ENCODE measurements around the gene SERPINB3.
"Not testable (repeated sequence)": the region's sequence is repeated elsewhere in the genome, so short reads cannot be mapped to it uniquely, and the experiment has no call there.

The SERPINB3 gene

DNA sequence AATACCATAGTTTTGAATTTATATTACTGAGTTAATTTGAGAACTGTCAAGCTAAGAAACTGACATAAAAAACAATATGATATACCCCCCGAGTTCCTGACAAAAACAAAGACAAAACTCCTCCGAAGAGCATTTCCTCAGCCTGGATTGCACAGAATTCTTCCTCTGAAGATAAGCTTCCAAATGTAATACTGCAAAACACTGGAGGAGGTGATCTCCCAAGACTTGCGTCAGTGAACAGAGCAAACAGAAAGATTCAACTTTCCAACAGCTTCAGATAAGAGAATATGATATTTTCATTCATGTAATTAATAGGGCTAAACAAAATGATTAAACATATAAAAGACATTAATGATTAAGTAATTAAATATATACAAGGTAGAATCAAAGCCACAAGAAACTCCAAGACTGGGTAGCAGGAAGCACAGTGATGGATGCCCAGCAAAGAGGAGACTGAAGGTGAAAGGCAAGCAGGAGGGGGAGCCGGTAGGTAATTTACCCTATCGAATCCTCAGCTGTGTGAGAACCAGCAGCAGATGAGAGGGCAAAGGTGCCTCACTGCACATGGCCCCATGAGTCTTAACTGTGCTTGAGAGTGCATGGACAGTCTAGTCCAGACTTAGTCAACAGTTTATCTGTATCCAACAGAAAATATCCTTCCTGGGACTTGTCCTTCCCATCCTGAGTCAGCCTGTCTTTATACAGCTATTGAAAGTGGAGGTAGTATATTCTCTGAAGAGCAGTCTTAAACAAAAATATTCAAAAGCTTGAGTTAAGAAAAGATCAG is 18.3 kb upstream of the SERPINB3 start:
- no peaks in the 10 kb centered on the region for H3K4me1 Mint-ChIP-seq
- ATAC-seq (no peak), DNase-seq (no peak)
- no peaks in the 10 kb centered on the region for H3K36me3 Mint-ChIP-seq (ENCODE audit: low read depth)
- H3K27me3 Mint-ChIP-seq, result peaks cover 1% of the 10 kb centered on the region
- no peak overlapping the region for H3K4me3 Mint-ChIP-seq
- H3K27ac Mint-ChIP-seq, result no peak overlapping the region
- no peaks in the 10 kb centered on the region for H3K9me3 Mint-ChIP-seq

DNA sequence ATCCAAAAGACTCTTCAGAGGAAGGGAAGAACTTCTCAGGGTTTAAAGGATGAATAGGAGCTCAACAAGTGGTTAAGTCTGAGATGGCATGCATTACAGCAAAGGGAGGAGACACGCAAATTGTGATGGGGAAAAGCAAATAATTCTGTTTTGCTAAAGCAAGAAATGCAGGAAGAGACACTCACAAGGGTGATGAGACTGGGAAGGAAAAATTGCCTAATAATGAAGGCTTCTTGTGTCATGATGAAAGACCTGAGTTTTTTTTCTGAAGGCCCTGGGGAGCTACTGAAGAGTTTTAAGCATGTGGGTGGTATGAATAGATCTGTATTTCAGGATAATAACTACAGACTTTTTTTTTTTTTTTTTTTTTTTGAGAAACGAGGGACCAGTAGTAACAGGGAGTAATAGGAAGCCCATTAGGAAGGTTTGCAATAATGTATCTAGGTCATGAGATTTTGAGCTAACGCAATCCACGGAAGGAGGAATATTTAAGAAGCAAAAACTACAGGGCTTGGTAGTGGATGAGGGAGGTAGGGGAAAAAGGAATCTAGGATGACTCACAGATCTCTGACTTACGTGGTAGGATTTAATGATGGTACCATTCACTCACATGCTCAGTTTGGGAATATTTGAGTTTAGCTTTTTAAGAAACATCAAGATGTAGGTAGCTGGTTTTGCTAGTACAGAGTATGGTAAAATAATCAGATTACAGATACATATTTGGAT is 16.0 kb upstream of the SERPINB3 start:
- no peaks in the 10 kb centered on the region for H3K36me3 Mint-ChIP-seq (ENCODE audit: low read depth)
- peaks cover 1% of the 10 kb centered on the region for H3K27me3 Mint-ChIP-seq
- H3K27ac Mint-ChIP-seq, result no peak overlapping the region
- DNase-seq (no peak), ATAC-seq (no peak)
- H3K4me3 Mint-ChIP-seq, result no peak overlapping the region
- no peaks in the 10 kb centered on the region for H3K9me3 Mint-ChIP-seq
- H3K4me1 Mint-ChIP-seq, result no peaks in the 10 kb centered on the region

DNA sequence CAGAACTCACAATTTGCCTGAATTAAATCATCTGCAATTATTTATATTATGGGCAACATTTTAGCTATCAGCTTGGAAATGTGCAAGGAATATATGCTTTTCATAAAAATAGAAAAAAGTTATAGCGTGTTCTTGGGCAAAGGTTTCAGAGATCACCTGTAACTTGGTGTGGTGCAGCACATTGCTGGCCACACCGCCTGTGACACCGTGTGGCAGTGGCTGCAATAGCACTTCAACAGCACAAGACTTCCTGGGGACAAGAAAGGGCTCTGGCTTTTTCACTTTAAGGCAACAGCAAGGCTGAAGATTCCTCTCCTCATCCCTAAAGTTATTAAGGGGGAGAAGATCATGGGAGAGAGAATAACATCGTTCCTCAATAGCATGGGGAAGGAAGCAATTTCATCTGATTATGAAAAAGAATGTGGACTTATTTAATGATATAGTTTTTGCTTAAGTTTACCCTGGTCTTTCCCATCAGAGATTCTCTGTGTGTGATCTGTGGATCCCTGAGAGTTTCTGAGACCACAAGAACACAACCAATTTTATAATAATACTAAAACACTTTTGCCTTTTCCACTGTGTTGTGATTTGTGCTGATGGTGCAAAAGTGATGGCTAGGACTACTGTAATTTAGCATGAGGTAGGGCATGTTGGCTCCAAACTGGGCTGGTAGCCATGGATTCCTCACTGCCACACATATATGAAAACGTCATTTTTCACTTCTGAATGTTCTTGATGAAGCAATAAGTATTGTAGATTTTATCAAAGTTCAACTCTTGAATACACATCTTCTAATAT is 15.0 kb upstream of the SERPINB3 start:
- Mint-ChIP-seq H3K4me3 (no peak overlapping the region), H3K27me3 (peaks cover 1% of the 10 kb centered on the region), H3K9me3 (no peaks in the 10 kb centered on the region), H3K4me1 (no peaks in the 10 kb centered on the region), H3K36me3 (ENCODE audit: low read depth) (no peaks in the 10 kb centered on the region), H3K27ac (no peak overlapping the region)
- DNase-seq, result no peak
- no peak for ATAC-seq

- no peaks in the 10 kb centered on the region for H3K27me3 Mint-ChIP-seq
- no peak overlapping the region for H3K4me3 Mint-ChIP-seq
- peaks cover 8% of the 10 kb centered on the region for H3K9me3 Mint-ChIP-seq
- H3K4me1 Mint-ChIP-seq, result no peaks in the 10 kb centered on the region
- ATAC-seq, result no peak
- H3K27ac Mint-ChIP-seq, result no peak overlapping the region
- no peak for DNase-seq
- H3K36me3 Mint-ChIP-seq (ENCODE audit: low read depth), result no peaks in the 10 kb centered on the region
These were observed 2.9 kb upstream of the SERPINB3 start for GRCh38 chr18:63664571-63664970.

- not testable (repeated sequence) for H3K9me3 Mint-ChIP-seq, ATAC-seq, H3K27ac Mint-ChIP-seq
These were observed 2.8 kb downstream of the SERPINB3 start for GRCh38 chr18:63658920-63659319.

GRCh38 chr18:63650271-63650670 is 11.4 kb downstream of the SERPINB3 start:
- not testable (repeated sequence) for H3K27ac Mint-ChIP-seq; H3K4me1 Mint-ChIP-seq; H3K27me3 Mint-ChIP-seq; ATAC-seq; H3K4me3 Mint-ChIP-seq; H3K9me3 Mint-ChIP-seq; H3K36me3 Mint-ChIP-seq (ENCODE audit: low read depth); DNase-seq

More at GRCh38 chr18:63658920-63659319, 2.8 kb downstream of the SERPINB3 start:
- not testable (repeated sequence) for H3K27me3 Mint-ChIP-seq; DNase-seq; H3K4me3 Mint-ChIP-seq; H3K4me1 Mint-ChIP-seq; H3K36me3 Mint-ChIP-seq (ENCODE audit: low read depth)

DNA sequence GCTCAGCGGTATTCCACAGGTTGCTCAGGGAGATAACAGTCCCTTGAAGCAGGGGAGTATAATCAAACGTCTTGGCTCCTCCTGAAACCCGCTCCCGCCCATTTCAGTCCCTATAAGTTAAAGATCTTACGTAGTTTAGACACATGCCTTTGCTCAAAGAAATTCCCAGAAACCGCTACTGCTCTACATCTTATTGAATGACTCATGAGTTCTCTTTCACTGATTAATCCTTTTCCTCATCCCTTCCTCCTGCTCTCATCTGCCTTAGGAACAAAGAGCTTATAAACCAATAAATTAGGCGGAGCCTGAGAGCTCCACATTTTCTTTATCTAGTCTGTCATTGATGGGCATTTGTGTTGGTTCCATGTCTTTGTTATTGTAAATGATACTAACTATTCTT is 13.5 kb downstream of the SERPINB3 start:
- Mint-ChIP-seq H3K4me1 (no peaks in the 10 kb centered on the region), H3K27ac (no peak overlapping the region), H3K36me3 (ENCODE audit: low read depth) (no peaks in the 10 kb centered on the region), H3K4me3 (no peak overlapping the region), H3K9me3 (no peaks in the 10 kb centered on the region), H3K27me3 (peaks cover 2% of the 10 kb centered on the region)
- no peak for ATAC-seq
- DNase-seq, result no peak

DNA sequence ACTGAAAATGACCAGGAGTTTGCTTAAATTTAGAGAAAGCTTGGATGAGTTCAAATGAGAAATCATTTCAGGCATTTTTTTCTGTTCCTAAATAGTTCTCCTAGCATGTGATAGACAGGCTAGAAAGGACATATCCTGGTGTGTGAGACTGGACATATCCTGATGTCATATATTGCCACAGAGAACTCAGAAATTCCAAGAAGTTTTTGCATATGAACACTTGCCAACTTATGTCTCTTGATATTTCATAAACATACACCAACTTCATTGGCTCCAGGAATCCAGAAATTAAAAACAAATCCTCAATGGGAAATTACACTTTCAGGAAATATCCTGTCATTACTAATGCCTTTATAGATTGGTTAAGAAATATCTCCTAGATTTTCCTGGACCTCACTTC is 14.8 kb downstream of the SERPINB3 start:
- peaks cover 2% of the 10 kb centered on the region for H3K27me3 Mint-ChIP-seq
- H3K36me3 Mint-ChIP-seq (ENCODE audit: low read depth), result no peaks in the 10 kb centered on the region
- H3K27ac Mint-ChIP-seq, result no peak overlapping the region
- no peak overlapping the region for H3K4me3 Mint-ChIP-seq
- ATAC-seq (no peak), DNase-seq (no peak)
- no peaks in the 10 kb centered on the region for H3K4me1 Mint-ChIP-seq
- no peaks in the 10 kb centered on the region for H3K9me3 Mint-ChIP-seq

- not testable (repeated sequence) for H3K4me1 Mint-ChIP-seq; H3K36me3 Mint-ChIP-seq (ENCODE audit: low read depth); ATAC-seq; H3K27ac Mint-ChIP-seq; H3K27me3 Mint-ChIP-seq; DNase-seq; H3K9me3 Mint-ChIP-seq; H3K4me3 Mint-ChIP-seq
These were observed 17.0 kb downstream of the SERPINB3 start for GRCh38 chr18:63644694-63645093.

DNA sequence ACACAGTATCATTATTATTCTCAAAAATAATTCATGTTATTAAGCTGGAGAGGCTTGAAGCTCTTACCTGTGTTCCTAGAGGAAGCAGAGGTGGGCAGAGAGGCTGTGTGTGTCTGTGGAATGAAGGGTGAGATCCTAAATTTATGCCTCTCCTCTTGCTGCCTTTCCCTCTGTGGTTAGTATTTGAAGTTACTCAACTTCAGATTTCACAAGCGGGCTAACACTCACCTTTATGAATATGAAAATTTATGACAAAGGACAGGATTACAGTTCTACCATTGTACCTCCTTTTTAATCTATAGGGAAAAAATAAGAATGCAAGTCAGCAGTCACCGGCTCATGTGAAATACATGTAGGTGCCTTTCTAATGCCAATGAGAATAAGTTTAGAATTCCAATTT is 17.6 kb downstream of the SERPINB3 start, which contains the start of gene SERPINB4:
Gene SERPINB4 (minus strand): TSS at position 115 of the 400 bp plus-strand sequence. CDS start 679 bp downstream, outside the sequence.
- H3K27ac Mint-ChIP-seq; H3K4me3 Mint-ChIP-seq; H3K27me3 Mint-ChIP-seq; ATAC-seq; H3K9me3 Mint-ChIP-seq; DNase-seq; H3K4me1 Mint-ChIP-seq; H3K36me3 Mint-ChIP-seq (ENCODE audit: low read depth): not testable (repeated sequence)

DNA sequence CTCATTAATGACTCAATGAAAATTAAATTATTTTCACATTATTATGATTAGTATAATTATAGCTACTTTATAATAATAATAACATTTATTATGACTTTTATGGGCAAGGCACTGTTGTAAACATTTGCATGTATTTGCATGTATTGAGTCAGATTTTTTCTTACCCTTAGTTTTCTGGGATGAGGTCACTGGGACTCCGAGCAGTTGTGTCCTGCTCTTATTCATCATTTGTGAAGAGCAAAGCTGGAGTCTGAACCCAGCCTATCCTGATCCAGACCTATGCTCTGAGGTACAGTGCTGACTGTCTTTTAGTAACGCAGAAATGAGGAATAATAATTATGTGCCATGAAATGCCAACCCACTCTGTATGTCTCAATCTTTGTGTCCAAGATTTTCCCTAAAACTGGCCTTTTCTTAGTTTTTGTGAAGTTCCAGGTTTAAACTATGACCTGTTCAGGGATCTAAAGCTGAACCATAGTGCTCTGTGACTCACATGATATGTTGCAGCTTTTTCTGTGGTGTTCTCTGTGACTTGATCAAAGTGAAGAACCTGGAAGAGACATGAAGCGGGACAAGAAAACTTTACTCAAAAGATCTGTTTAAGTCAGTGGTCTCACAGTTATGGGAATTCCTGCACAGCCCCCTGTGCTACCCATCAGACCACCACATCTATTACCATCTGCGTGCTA is 18.9 kb downstream of the SERPINB3 start:
- H3K36me3 Mint-ChIP-seq (ENCODE audit: low read depth); ATAC-seq; H3K4me1 Mint-ChIP-seq; H3K4me3 Mint-ChIP-seq; H3K27me3 Mint-ChIP-seq; DNase-seq; H3K27ac Mint-ChIP-seq; H3K9me3 Mint-ChIP-seq: not testable (repeated sequence)

DNA sequence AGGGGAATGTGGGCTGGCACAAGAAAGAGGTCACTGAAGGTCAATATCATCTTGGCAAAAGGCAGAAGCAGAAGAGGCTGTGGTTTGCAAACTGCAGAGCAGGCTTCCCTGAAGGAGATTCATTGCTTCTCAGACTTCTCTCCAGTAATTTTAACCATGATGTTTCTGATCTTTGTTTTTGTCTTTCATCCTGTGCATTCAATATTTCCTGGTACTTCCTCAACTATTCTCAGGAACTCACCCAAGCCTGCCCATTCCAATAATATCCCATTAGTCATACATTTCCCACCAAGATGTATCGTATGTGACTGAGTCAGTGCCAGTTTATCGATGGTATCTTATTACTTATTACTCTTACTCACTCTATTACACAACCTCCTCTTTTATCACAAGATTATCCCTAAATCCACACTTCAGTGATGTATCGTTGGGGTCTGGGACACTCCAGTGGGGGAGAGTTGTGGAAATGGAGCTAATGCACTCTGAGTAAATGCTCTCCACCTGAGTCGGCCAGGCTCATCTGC is 20.5 kb downstream of the SERPINB3 start:
- not testable (repeated sequence) for H3K4me3 Mint-ChIP-seq; H3K9me3 Mint-ChIP-seq; H3K27ac Mint-ChIP-seq; ATAC-seq; DNase-seq; H3K27me3 Mint-ChIP-seq; H3K4me1 Mint-ChIP-seq; H3K36me3 Mint-ChIP-seq (ENCODE audit: low read depth)

DNA sequence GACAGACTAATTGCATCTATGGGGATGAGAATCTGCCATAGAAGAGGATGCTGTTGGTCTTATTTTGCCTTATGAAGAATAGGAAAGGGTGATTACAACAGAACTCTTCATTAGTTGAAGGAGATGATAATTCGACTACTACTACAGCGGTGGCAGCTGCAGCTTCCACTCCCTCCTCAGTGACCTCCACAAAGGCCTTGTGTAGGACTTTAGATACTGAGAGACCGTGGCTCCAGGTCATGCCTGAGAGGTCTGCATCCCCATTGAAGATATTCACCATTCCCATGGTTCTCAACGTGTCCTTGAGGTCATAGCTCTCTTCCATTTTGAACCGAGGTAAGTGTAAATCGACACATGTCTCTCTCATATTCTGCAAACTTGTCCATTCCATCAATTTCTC is 24.0 kb downstream of the SERPINB3 start:
- ATAC-seq (no peak), DNase-seq (no peak)
- H3K4me3 Mint-ChIP-seq, result no peak overlapping the region
- no peak overlapping the region for H3K27ac Mint-ChIP-seq
- no peaks in the 10 kb centered on the region for H3K4me1 Mint-ChIP-seq
- H3K36me3 Mint-ChIP-seq (ENCODE audit: low read depth), result no peaks in the 10 kb centered on the region
- no peaks in the 10 kb centered on the region for H3K27me3 Mint-ChIP-seq
- no peaks in the 10 kb centered on the region for H3K9me3 Mint-ChIP-seq

DNA sequence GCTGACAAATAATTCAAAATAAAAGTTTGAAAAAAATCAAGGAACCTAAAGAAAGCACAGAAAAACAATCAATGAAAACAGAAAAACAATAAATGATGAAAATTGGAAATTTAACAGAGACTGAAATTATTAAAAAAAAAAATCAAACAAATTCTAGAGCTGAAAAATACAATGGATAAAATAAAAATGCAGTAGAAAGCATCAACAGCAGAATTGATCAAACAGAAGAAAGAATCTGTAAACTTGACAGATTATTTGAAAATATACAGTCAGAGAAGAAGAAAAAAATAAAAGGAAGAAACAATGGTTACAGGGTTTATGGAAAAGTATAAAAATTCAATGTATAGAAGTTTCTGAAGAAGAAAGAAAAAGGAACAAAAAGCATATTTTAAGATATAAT is 33.9 kb downstream of the SERPINB3 start:
- H3K9me3 Mint-ChIP-seq, result peaks cover 43% of the 10 kb centered on the region
- no peaks in the 10 kb centered on the region for H3K4me1 Mint-ChIP-seq
- ATAC-seq, result no peak
- H3K4me3 Mint-ChIP-seq, result no peak overlapping the region
- H3K27me3 Mint-ChIP-seq, result no peaks in the 10 kb centered on the region
- no peak overlapping the region for H3K27ac Mint-ChIP-seq
- H3K36me3 Mint-ChIP-seq (ENCODE audit: low read depth), result no peaks in the 10 kb centered on the region
- no peak for DNase-seq

All from activated naive CD8-positive, alpha-beta T cell treated with anti-CD3 and anti-CD28 coated beads, Interleukin-2, amount 50 U/mL, for 24 hours (primary cell).